GM23248 (cell line): ENCODE results near the gene DDX25.

ENCODE experiments used
- EZH2 ChIP-seq: fragments of 200-600 bp; sonication (generic); IDR thresholded peaks from 2 replicates; pipeline ENCODE4 v1.6.1; 2018; ENCODE audit warnings: antibody characterized with exemption, mild to moderate bottlenecking; ENCODE audit not compliant: insufficient read depth, poor library complexity, severe bottlenecking
- EZH2phosphoT487 ChIP-seq: fragments of 200-600 bp; sonication (generic); IDR thresholded peaks from 2 replicates; pipeline ENCODE4 v1.6.1; 2018; ENCODE audit warnings: antibody characterized with exemption, moderate library complexity, mild to moderate bottlenecking, low read depth; ENCODE audit not compliant: insufficient read depth

DNA sequence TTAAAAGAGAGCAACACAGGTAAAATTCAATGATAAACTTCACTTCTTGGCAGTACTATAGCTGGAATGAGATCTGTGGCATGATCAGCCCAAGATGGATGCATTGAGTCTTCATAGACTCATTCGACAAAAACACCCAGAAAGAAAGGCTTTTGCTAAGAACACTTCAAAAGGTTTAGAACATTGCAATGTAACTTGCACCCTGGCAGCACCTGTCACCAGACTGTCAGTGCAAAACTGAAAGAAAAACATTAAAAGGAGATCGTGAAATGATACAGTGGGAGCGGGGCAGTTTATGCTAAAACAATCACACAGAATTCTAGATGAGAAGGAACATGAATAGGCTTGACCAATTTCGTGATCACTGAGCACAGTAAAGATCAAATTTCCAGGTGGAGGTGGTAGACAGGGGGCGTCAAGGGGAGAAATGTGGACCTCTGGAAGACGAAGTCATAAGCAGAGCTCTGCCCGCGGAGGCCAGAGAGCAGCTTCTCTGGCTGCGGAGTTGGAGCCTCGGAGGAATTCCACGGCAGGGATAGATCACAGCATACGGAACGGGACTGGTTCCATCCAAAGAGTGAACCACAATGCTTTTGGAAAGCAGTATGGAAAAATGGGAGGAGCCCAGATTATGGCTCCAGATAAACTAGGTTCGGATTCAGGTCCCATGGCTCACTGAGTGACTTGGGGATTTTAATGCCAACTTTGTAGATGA is 53.5 kb downstream of the DDX25 start:
- TF ChIP-seq EZH2phosphoT487 = no peak
- no peak for TF ChIP-seq EZH2
